ENCODE results near the gene UEVLD. TPM values are rescaled to one million over a fixed set of nuclear protein-coding genes. Genes with fewer than 3 reads are reported as not detected.

UEVLD gene
- total RNA-seq, 2 donors from 2014 or later: 28.1 to 37.1 TPM

- intact Hi-C loops (cut with DNase I): loop anchor here (5.0 to 10.0 kb wide), 4 partner anchors 106 to 1311 kb away; partner anchors contain the start of genes GTF2H1, HPS5, LDHA and SPTY2D1
- peaks cover 2% of the 10 kb centered on the region for H3K4me1 ChIP-seq (replicated peaks)
- TF ChIP-seq POLR2AphosphoS5 (IDR thresholded peaks at IDR 0.05) (no peak), POLR2A (IDR thresholded peaks at IDR 0.05) (no peak), CTCF (IDR thresholded peaks at IDR 0.05) (no peak)
Observed at GRCh38 chr11:18526130-18526520, 62.4 kb downstream of the UEVLD start.

DNA sequence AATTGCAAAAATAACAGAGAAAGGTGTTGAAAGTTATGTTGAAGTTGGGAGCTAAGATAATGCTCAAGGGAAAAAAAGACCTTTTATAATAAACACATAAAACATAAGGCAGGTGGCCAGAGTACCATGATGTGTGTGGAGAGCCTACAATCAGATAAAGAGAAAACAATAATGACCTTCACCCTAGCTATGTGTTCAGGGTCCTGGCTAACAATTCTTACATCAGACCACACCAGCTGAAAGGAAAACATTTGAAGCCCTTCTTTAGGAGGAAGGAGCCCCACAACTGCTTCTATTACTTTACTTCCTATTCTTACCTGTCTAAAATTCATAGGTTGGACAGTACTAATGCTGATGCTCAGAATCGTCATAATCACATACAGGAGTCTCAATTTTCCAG lies 64.3 kb downstream of the UEVLD start:
- Histone ChIP-seq H3K4me3 (no peak overlapping the region), H3K4me1 (replicated peaks) (peaks cover 2% of the 10 kb centered on the region), H3K9me3 (no peaks in the 10 kb centered on the region), H3K27ac (no peak overlapping the region), H3K36me3 (no peaks in the 10 kb centered on the region), H3K27me3 (replicated peaks; ENCODE audit: insufficient read depth) (no peaks in the 10 kb centered on the region)
- intact Hi-C loops (cut with DNase I): loop anchor here (10.0 kb wide), 1 partner anchor 1309 kb away; no protein-coding TSS in a partner anchor
- DNase-seq (ENCODE audit: low spot score): no peak
- WGBS: 92% methylated on average over 1 of the region's 1 CpG
- TF ChIP-seq POLR2AphosphoS5 (IDR thresholded peaks at IDR 0.05) (no peak), CTCF (IDR thresholded peaks at IDR 0.05) (no peak), POLR2A (IDR thresholded peaks at IDR 0.05) (no peak)

More at GRCh38 chr11:18526130-18526520, 62.4 kb downstream of the UEVLD start:
- peak overlapping the region; percentile 91 to 97 for H3K27ac ChIP-seq
- WGBS: 0% methylated on average over 8 of the region's 8 CpGs
- H3K9me3 ChIP-seq: no peaks in the 10 kb centered on the region
- H3K4me3 ChIP-seq: peak overlapping the region; percentile 90 to 92
- no peaks in the 10 kb centered on the region for H3K36me3 ChIP-seq
- no peaks in the 10 kb centered on the region for H3K27me3 ChIP-seq (replicated peaks; ENCODE audit: insufficient read depth)
- DNase-seq (ENCODE audit: low spot score): no peak

- DNase-seq (ENCODE audit: low spot score): no peak
- intact Hi-C loops (cut with DNase I): loop anchor here (10.0 kb wide), 1 partner anchor 1308 kb away; no protein-coding TSS in a partner anchor
- no peak overlapping the region for H3K4me3 ChIP-seq
- no peaks in the 10 kb centered on the region for H3K27me3 ChIP-seq (replicated peaks; ENCODE audit: insufficient read depth)
- H3K4me1 ChIP-seq (replicated peaks): peaks cover 2% of the 10 kb centered on the region
- H3K36me3 ChIP-seq: no peaks in the 10 kb centered on the region
- no peaks in the 10 kb centered on the region for H3K9me3 ChIP-seq
- 77% methylated on average over 3 of the region's 3 CpGs for WGBS
- no peak overlapping the region for H3K27ac ChIP-seq
- TF ChIP-seq POLR2AphosphoS5 (IDR thresholded peaks at IDR 0.05) (no peak), POLR2A (IDR thresholded peaks at IDR 0.05) (no peak), CTCF (IDR thresholded peaks at IDR 0.05) (no peak)
Observed at GRCh38 chr11:18523084-18523483, 65.5 kb downstream of the UEVLD start.

GRCh38 chr11:18522388-18522787 lies 66.1 kb downstream of the UEVLD start:
- Histone ChIP-seq H3K27ac (no peak overlapping the region), H3K4me3 (no peak overlapping the region), H3K4me1 (replicated peaks) (no peaks in the 10 kb centered on the region), H3K27me3 (replicated peaks; ENCODE audit: insufficient read depth) (no peaks in the 10 kb centered on the region), H3K36me3 (no peaks in the 10 kb centered on the region), H3K9me3 (no peaks in the 10 kb centered on the region)
- no peak for DNase-seq (ENCODE audit: low spot score)
- intact Hi-C loops (cut with DNase I): loop anchor here (10.0 kb wide), 1 partner anchor 1308 kb away; no protein-coding TSS in a partner anchor
- TF ChIP-seq POLR2AphosphoS5 (IDR thresholded peaks at IDR 0.05) (no peak), POLR2A (IDR thresholded peaks at IDR 0.05) (no peak), CTCF (IDR thresholded peaks at IDR 0.05) (no peak)
- WGBS: 75% methylated on average over 4 of the region's 4 CpGs

DNA sequence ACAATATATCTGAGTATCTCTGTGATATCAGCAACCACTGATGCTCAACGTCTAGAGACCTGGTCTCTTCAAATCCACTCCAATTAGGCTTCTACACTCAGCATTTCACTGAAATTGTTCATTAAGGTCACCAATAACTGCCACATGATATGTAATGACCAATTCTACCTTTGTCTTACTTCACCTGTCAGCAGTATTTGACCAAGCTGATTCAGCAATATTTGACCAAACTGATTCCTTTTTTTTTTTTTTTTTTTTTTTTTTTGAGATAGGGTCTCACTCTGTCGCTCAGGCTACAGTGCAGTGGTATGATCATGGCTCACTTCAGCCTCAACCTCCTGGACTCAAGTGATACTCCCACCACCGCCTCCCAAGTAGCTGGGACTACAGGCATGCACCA lies 67.4 kb downstream of the UEVLD start:
- Histone ChIP-seq H3K27ac (no peak overlapping the region), H3K27me3 (replicated peaks; ENCODE audit: insufficient read depth) (no peaks in the 10 kb centered on the region), H3K36me3 (no peaks in the 10 kb centered on the region), H3K4me1 (replicated peaks) (no peaks in the 10 kb centered on the region), H3K9me3 (no peaks in the 10 kb centered on the region), H3K4me3 (no peak overlapping the region)
- DNase-seq (ENCODE audit: low spot score): no peak
- intact Hi-C loops (cut with DNase I): loop anchor here (10.0 kb wide), 1 partner anchor 1306 kb away; no protein-coding TSS in a partner anchor
- TF ChIP-seq POLR2A (IDR thresholded peaks at IDR 0.05): no peak
- no peak for TF ChIP-seq POLR2AphosphoS5 (IDR thresholded peaks at IDR 0.05)
- WGBS: 97% methylated on average over 3 of the region's 3 CpGs
